Measurements from ENCODE around the gene GINM1. TPM values are rescaled to one million over a fixed set of nuclear protein-coding genes. Genes with fewer than 3 reads are reported as not detected.

The GINM1 gene
- total RNA-seq, 1 donor from 2014 or later, result 29.2 TPM

- Mint-ChIP-seq H3K9me3 (no peaks in the 10 kb centered on the region), H3K4me1 (ENCODE audit: unreplicated experiment) (no peaks in the 10 kb centered on the region), H3K27me3 (peaks cover 42% of the 10 kb centered on the region), H3K36me3 (no peaks in the 10 kb centered on the region), H3K27ac (no peak overlapping the region), H3K4me3 (peak overlapping the region; percentile 51)
- DNase-seq (ENCODE audit: extremely low spot score, unreplicated experiment), result no peak
- TF ChIP-seq CTCF (conservative IDR thresholded peaks at IDR 0.05), result peak; percentile 72
Measured at GRCh38 chr6:149560736-149561135, 5.4 kb upstream of the GINM1 start.

- DNase-seq (ENCODE audit: extremely low spot score, unreplicated experiment), result no peak
- no peaks in the 10 kb centered on the region for H3K9me3 Mint-ChIP-seq
- H3K27ac Mint-ChIP-seq, result no peak overlapping the region
- no peaks in the 10 kb centered on the region for H3K36me3 Mint-ChIP-seq
- no peaks in the 10 kb centered on the region for H3K4me1 Mint-ChIP-seq (ENCODE audit: unreplicated experiment)
- no peak for TF ChIP-seq CTCF (conservative IDR thresholded peaks at IDR 0.05)
- peaks cover 23% of the 10 kb centered on the region for H3K27me3 Mint-ChIP-seq
- no peak overlapping the region for H3K4me3 Mint-ChIP-seq
Measured at GRCh38 chr6:149563203-149563927, 2.8 kb upstream of the GINM1 start.

GRCh38 chr6:149563928-149564325 lies 2.2 kb upstream of the GINM1 start:
- peaks cover 18% of the 10 kb centered on the region for H3K27me3 Mint-ChIP-seq
- no peak for TF ChIP-seq CTCF (conservative IDR thresholded peaks at IDR 0.05)
- H3K4me1 Mint-ChIP-seq (ENCODE audit: unreplicated experiment), result no peaks in the 10 kb centered on the region
- no peak for DNase-seq (ENCODE audit: extremely low spot score, unreplicated experiment)
- H3K27ac Mint-ChIP-seq, result no peak overlapping the region
- no peak overlapping the region for H3K4me3 Mint-ChIP-seq
- no peaks in the 10 kb centered on the region for H3K36me3 Mint-ChIP-seq
- H3K9me3 Mint-ChIP-seq, result no peaks in the 10 kb centered on the region

GRCh38 chr6:149566410-149567193 lies 427 bp downstream of the GINM1 start:
- Mint-ChIP-seq H3K4me1 (ENCODE audit: unreplicated experiment) (no peaks in the 10 kb centered on the region), H3K27ac (peak overlapping the region; percentile 92), H3K36me3 (no peaks in the 10 kb centered on the region), H3K9me3 (no peaks in the 10 kb centered on the region), H3K4me3 (peak overlapping the region; percentile 94), H3K27me3 (no peaks in the 10 kb centered on the region)
- no peak for DNase-seq (ENCODE audit: extremely low spot score, unreplicated experiment)
- TF ChIP-seq CTCF (conservative IDR thresholded peaks at IDR 0.05), result no peak

- H3K4me1 Mint-ChIP-seq (ENCODE audit: unreplicated experiment), result no peaks in the 10 kb centered on the region
- no peaks in the 10 kb centered on the region for H3K27me3 Mint-ChIP-seq
- H3K27ac Mint-ChIP-seq, result peak overlapping the region; percentile 92
- no peak for DNase-seq (ENCODE audit: extremely low spot score, unreplicated experiment)
- H3K4me3 Mint-ChIP-seq, result peak overlapping the region; percentile 94
- H3K36me3 Mint-ChIP-seq, result no peaks in the 10 kb centered on the region
- no peaks in the 10 kb centered on the region for H3K9me3 Mint-ChIP-seq
- TF ChIP-seq CTCF (conservative IDR thresholded peaks at IDR 0.05), result no peak
Measured at GRCh38 chr6:149567194-149567586, 1.0 kb downstream of the GINM1 start.

Measured in type B pancreatic cell (in vitro differentiated cells).